ENCODE data around the gene SUFU.
A peak's percentile ranks its signal among the peaks of the same experiment; 100 is the strongest.

Gene SUFU

GRCh38 chr10:102612964-102613275 is 109.1 kb downstream of the SUFU start:
- no peak overlapping the region for H4K91ac ChIP-seq (ENCODE audit: low read depth, low read length, poor library complexity)
- H3K27ac ChIP-seq (replicated peaks; ENCODE audit: low read length), result no peak overlapping the region
- no peak overlapping the region for H2AK5ac ChIP-seq (ENCODE audit: low read depth, low read length)
- no peak overlapping the region for H3K14ac ChIP-seq (ENCODE audit: low read length)
- no peak overlapping the region for H3K4me2 ChIP-seq (ENCODE audit: insufficient read depth, low read length, poor library complexity, severe bottlenecking)
- no peak overlapping the region for H3K18ac ChIP-seq (ENCODE audit: low read length)
- H3K4ac ChIP-seq (ENCODE audit: low read length), result no peak overlapping the region
- H3K27me3 ChIP-seq (ENCODE audit: control insufficient read depth in 3 of 3, insufficient read depth in 3 of 3, low read depth in 1 of 3, low read length in 3 of 3), result no peaks in the 10 kb centered on the region
- H2BK5ac ChIP-seq (ENCODE audit: low read length), result no peak overlapping the region
- no peak overlapping the region for H2BK120ac ChIP-seq (ENCODE audit: low read depth, low read length)
- peak overlapping the region in 1 of 2 donors; percentile 18 for H3K4me3 ChIP-seq (ENCODE audit: low read length in 2 of 2)
- WGBS, 2 donors (ENCODE audit: extremely low coverage in 2 of 2, insufficient read length in 2 of 2, insufficient replicate concordance in 1 of 2), result no CpG with 5 or more reads among the region's 8 CpGs
- no peak overlapping the region for H3K9ac ChIP-seq (ENCODE audit: low read depth, low read length, poor library complexity)
- no peak overlapping the region for H2AFZ ChIP-seq (ENCODE audit: low read length)
- H3K4me1 ChIP-seq (ENCODE audit: control insufficient read depth in 2 of 2, insufficient read depth in 1 of 2, low read depth in 1 of 2, low read length in 2 of 2), result peaks cover 0 to 23% of the 10 kb centered on the region in 2 donors
- no peak overlapping the region for H2BK15ac ChIP-seq (ENCODE audit: low read length)
- H2BK12ac ChIP-seq (ENCODE audit: low read length), result no peak overlapping the region
- no peaks in the 10 kb centered on the region for H3K79me1 ChIP-seq (ENCODE audit: low read depth, low read length)
- no peak for DNase-seq (ENCODE audit: low spot score)
- H3K23ac ChIP-seq (ENCODE audit: low read depth, low read length, poor library complexity), result no peak overlapping the region
- H4K8ac ChIP-seq (ENCODE audit: low read depth, low read length), result no peak overlapping the region
- no peaks in the 10 kb centered on the region for H3K9me3 ChIP-seq (replicated peaks in 1 of 2; ENCODE audit: control insufficient read depth in 2 of 2, insufficient read depth in 1 of 2, low read depth in 1 of 2, low read length in 2 of 2)
- peaks cover 24 to 37% of the 10 kb centered on the region in 2 donors for H3K36me3 ChIP-seq (replicated peaks in 1 of 2; ENCODE audit: control insufficient read depth in 2 of 2, insufficient read depth in 2 of 2, low read length in 2 of 2)

DNA sequence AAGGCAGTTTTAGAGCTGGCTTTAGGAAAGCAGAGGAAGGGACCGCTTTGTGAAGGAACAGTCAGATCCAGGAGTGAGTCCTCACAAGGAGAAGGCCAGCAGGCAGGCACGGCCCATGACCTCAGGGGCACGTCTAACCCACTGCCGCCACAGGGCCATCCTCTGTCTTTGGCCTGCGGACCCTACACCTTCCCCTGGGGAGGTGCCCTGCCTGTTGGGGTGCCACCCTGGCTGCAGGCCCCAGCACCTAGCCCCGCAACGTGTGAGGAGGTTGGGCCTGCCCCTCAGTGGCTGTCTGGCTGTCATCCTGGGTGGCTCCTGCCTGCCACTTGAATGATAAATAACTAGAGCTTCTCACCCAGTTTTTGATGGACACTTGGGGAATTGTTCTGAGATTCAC is 109.5 kb downstream of the SUFU start:
- Histone ChIP-seq H3K23ac (ENCODE audit: low read depth, low read length, poor library complexity) (no peak overlapping the region), H3K79me1 (ENCODE audit: low read depth, low read length) (no peaks in the 10 kb centered on the region), H3K18ac (ENCODE audit: low read length) (no peak overlapping the region), H3K9ac (ENCODE audit: low read depth, low read length, poor library complexity) (peak overlapping the region; percentile 81), H3K9me3 (replicated peaks in 1 of 2; ENCODE audit: control insufficient read depth in 2 of 2, insufficient read depth in 1 of 2, low read depth in 1 of 2, low read length in 2 of 2) (no peaks in the 10 kb centered on the region), H2AFZ (ENCODE audit: low read length) (no peak overlapping the region), H3K36me3 (replicated peaks in 1 of 2; ENCODE audit: control insufficient read depth in 2 of 2, insufficient read depth in 2 of 2, low read length in 2 of 2) (peaks cover 28 to 40% of the 10 kb centered on the region in 2 donors), H3K4ac (ENCODE audit: low read length) (no peak overlapping the region), H2AK5ac (ENCODE audit: low read depth, low read length) (no peak overlapping the region), H2BK5ac (ENCODE audit: low read length) (no peak overlapping the region), H4K8ac (ENCODE audit: low read depth, low read length) (no peak overlapping the region), H3K4me2 (ENCODE audit: insufficient read depth, low read length, poor library complexity, severe bottlenecking) (no peak overlapping the region), H3K14ac (ENCODE audit: low read length) (no peak overlapping the region), H3K27me3 (ENCODE audit: control insufficient read depth in 3 of 3, insufficient read depth in 3 of 3, low read depth in 1 of 3, low read length in 3 of 3) (no peaks in the 10 kb centered on the region), H2BK120ac (ENCODE audit: low read depth, low read length) (no peak overlapping the region), H2BK15ac (ENCODE audit: low read length) (no peak overlapping the region), H3K4me1 (ENCODE audit: control insufficient read depth in 2 of 2, insufficient read depth in 1 of 2, low read depth in 1 of 2, low read length in 2 of 2) (peaks cover 0 to 23% of the 10 kb centered on the region in 2 donors), H3K4me3 (ENCODE audit: low read length in 2 of 2) (no peak overlapping the region), H4K91ac (ENCODE audit: low read depth, low read length, poor library complexity) (no peak overlapping the region), H3K27ac (replicated peaks; ENCODE audit: low read length) (no peak overlapping the region), H2BK12ac (ENCODE audit: low read length) (no peak overlapping the region)
- no CpG with 5 or more reads among the region's 7 CpGs for WGBS, 2 donors (ENCODE audit: extremely low coverage in 2 of 2, insufficient read length in 2 of 2, insufficient replicate concordance in 1 of 2)
- DNase-seq (ENCODE audit: low spot score), result no peak

- WGBS, 2 donors (ENCODE audit: extremely low coverage in 2 of 2, insufficient read length in 2 of 2, insufficient replicate concordance in 1 of 2), result no CpG with 5 or more reads among the region's 8 CpGs
- Histone ChIP-seq H4K91ac (ENCODE audit: low read depth, low read length, poor library complexity) (no peak overlapping the region), H3K14ac (ENCODE audit: low read length) (no peak overlapping the region), H2BK5ac (ENCODE audit: low read length) (no peak overlapping the region), H3K9ac (ENCODE audit: low read depth, low read length, poor library complexity) (no peak overlapping the region), H3K4me3 (ENCODE audit: low read length in 2 of 2) (no peak overlapping the region), H2AFZ (ENCODE audit: low read length) (no peak overlapping the region), H3K4me1 (ENCODE audit: control insufficient read depth in 2 of 2, insufficient read depth in 1 of 2, low read depth in 1 of 2, low read length in 2 of 2) (peaks cover 0 to 23% of the 10 kb centered on the region in 2 donors), H3K79me1 (ENCODE audit: low read depth, low read length) (no peaks in the 10 kb centered on the region), H2BK15ac (ENCODE audit: low read length) (no peak overlapping the region), H2BK120ac (ENCODE audit: low read depth, low read length) (no peak overlapping the region), H3K27ac (replicated peaks; ENCODE audit: low read length) (no peak overlapping the region), H3K9me3 (replicated peaks in 1 of 2; ENCODE audit: control insufficient read depth in 2 of 2, insufficient read depth in 1 of 2, low read depth in 1 of 2, low read length in 2 of 2) (no peaks in the 10 kb centered on the region), H2AK5ac (ENCODE audit: low read depth, low read length) (no peak overlapping the region), H3K27me3 (ENCODE audit: control insufficient read depth in 3 of 3, insufficient read depth in 3 of 3, low read depth in 1 of 3, low read length in 3 of 3) (no peaks in the 10 kb centered on the region), H3K23ac (ENCODE audit: low read depth, low read length, poor library complexity) (no peak overlapping the region), H2BK12ac (ENCODE audit: low read length) (no peak overlapping the region), H4K8ac (ENCODE audit: low read depth, low read length) (no peak overlapping the region), H3K4ac (ENCODE audit: low read length) (no peak overlapping the region), H3K4me2 (ENCODE audit: insufficient read depth, low read length, poor library complexity, severe bottlenecking) (no peak overlapping the region), H3K36me3 (replicated peaks in 1 of 2; ENCODE audit: control insufficient read depth in 2 of 2, insufficient read depth in 2 of 2, low read length in 2 of 2) (peaks cover 28 to 45% of the 10 kb centered on the region in 2 donors), H3K18ac (ENCODE audit: low read length) (no peak overlapping the region)
- no peak for DNase-seq (ENCODE audit: low spot score)
These were observed 110.0 kb downstream of the SUFU start for GRCh38 chr10:102613785-102614184.

GRCh38 chr10:102614888-102615287 is 111.1 kb downstream of the SUFU start:
- WGBS, 2 donors (ENCODE audit: extremely low coverage in 2 of 2, insufficient read length in 2 of 2, insufficient replicate concordance in 1 of 2), result no CpG with 5 or more reads among the region's 5 CpGs
- H4K91ac ChIP-seq (ENCODE audit: low read depth, low read length, poor library complexity), result no peak overlapping the region
- no peak overlapping the region for H4K8ac ChIP-seq (ENCODE audit: low read depth, low read length)

More at GRCh38 chr10:102614888-102615287, 111.1 kb downstream of the SUFU start:
- Histone ChIP-seq H3K27me3 (ENCODE audit: control insufficient read depth in 3 of 3, insufficient read depth in 3 of 3, low read depth in 1 of 3, low read length in 3 of 3) (no peaks in the 10 kb centered on the region), H3K79me1 (ENCODE audit: low read depth, low read length) (no peaks in the 10 kb centered on the region), H3K4ac (ENCODE audit: low read length) (no peak overlapping the region), H3K23ac (ENCODE audit: low read depth, low read length, poor library complexity) (no peak overlapping the region), H3K18ac (ENCODE audit: low read length) (no peak overlapping the region), H2BK15ac (ENCODE audit: low read length) (no peak overlapping the region), H2AFZ (ENCODE audit: low read length) (no peak overlapping the region), H3K14ac (ENCODE audit: low read length) (no peak overlapping the region), H3K36me3 (replicated peaks in 1 of 2; ENCODE audit: control insufficient read depth in 2 of 2, insufficient read depth in 2 of 2, low read length in 2 of 2) (peaks cover 27 to 52% of the 10 kb centered on the region in 2 donors), H3K9me3 (replicated peaks in 1 of 2; ENCODE audit: control insufficient read depth in 2 of 2, insufficient read depth in 1 of 2, low read depth in 1 of 2, low read length in 2 of 2) (no peaks in the 10 kb centered on the region), H3K4me3 (ENCODE audit: low read length in 2 of 2) (no peak overlapping the region), H2BK120ac (ENCODE audit: low read depth, low read length) (no peak overlapping the region), H2BK5ac (ENCODE audit: low read length) (no peak overlapping the region), H2BK12ac (ENCODE audit: low read length) (no peak overlapping the region), H2AK5ac (ENCODE audit: low read depth, low read length) (no peak overlapping the region), H3K4me1 (ENCODE audit: control insufficient read depth in 2 of 2, insufficient read depth in 1 of 2, low read depth in 1 of 2, low read length in 2 of 2) (peaks cover 0 to 23% of the 10 kb centered on the region in 2 donors), H3K4me2 (ENCODE audit: insufficient read depth, low read length, poor library complexity, severe bottlenecking) (no peak overlapping the region), H3K9ac (ENCODE audit: low read depth, low read length, poor library complexity) (no peak overlapping the region), H3K27ac (replicated peaks; ENCODE audit: low read length) (no peak overlapping the region)
- DNase-seq (ENCODE audit: low spot score), result no peak
